ENCODE data around the gene NR2E3.

GRCh38 chr15:71800190-71800589 lies 10.2 kb upstream of the NR2E3 start:
- no peak for TF ChIP-seq CTCF (IDR thresholded peaks at IDR 0.05)
- no peak for TF ChIP-seq POLR2AphosphoS5 (IDR thresholded peaks at IDR 0.05)
- TF ChIP-seq POLR2A (IDR thresholded peaks at IDR 0.05): no peak
- no peak for TF ChIP-seq EP300 (IDR thresholded peaks at IDR 0.05)

Data from sigmoid colon (tissue), 4 donors.